Muscle of arm (tissue), 14 donors: ENCODE measurements around the gene IL20RA. TPM values are rescaled to one million over a fixed set of nuclear protein-coding genes. Genes with fewer than 3 reads are reported as not detected.
"Not testable (repeated sequence)": the region's sequence is repeated elsewhere in the genome, so short reads cannot be mapped to it uniquely, and the experiment has no call there.

Source experiments
- DNase-seq: peaks from one replicate; pipeline ENCODE4 v3.0.0-alpha.2; 2013
- long read RNA-seq, 11 donors: transcript quantifications; one replicate each; lab custom pipeline, GENCODE V29; 2026
- polyA plus RNA-seq, 12 donors: library from polyadenylated mRNA; unstranded; fragments of 120-200 nt; gene quantifications; one replicate each; pipeline ENCODE4 v1.2.1, GENCODE V29; 2013; ENCODE audit not compliant: insufficient read length in 12 of 12

IL20RA gene, protein sequence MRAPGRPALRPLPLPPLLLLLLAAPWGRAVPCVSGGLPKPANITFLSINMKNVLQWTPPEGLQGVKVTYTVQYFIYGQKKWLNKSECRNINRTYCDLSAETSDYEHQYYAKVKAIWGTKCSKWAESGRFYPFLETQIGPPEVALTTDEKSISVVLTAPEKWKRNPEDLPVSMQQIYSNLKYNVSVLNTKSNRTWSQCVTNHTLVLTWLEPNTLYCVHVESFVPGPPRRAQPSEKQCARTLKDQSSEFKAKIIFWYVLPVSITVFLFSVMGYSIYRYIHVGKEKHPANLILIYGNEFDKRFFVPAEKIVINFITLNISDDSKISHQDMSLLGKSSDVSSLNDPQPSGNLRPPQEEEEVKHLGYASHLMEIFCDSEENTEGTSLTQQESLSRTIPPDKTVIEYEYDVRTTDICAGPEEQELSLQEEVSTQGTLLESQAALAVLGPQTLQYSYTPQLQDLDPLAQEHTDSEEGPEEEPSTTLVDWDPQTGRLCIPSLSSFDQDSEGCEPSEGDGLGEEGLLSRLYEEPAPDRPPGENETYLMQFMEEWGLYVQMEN
- 10 to 100 TPM in 10 of 12 donors, 1 to 10 TPM in 1, not detected in 1; 8.1 to 35.8 (median 31.0) TPM for polyA plus RNA-seq
- long read RNA-seq, donor 1, partial matches to known transcripts, result 0 of 1 reads
- long read RNA-seq, donor 1, other reads (novel, unspliced or antisense), result 0 of 1 reads
- long read RNA-seq, donor 2, transcript IL20RA-201 (7 exons, 3,485 nt), result major isoform, 13 of 42 reads
- long read RNA-seq, donor 2, transcript IL20RA-203 (6 exons, 3,522 nt), result minor isoform, 6 of 42 reads
- long read RNA-seq, donor 2, partial matches to known transcripts, result 10 of 42 reads
- long read RNA-seq, donor 2, other reads (novel, unspliced or antisense), result 5 of 42 reads
- long read RNA-seq, donor 3, partial matches to known transcripts, result 0 of 7 reads
- long read RNA-seq, donor 3, other reads (novel, unspliced or antisense), result 0 of 7 reads
- long read RNA-seq, donor 4, partial matches to known transcripts, result 0 of 11 reads
- long read RNA-seq, donor 4, other reads (novel, unspliced or antisense), result 0 of 11 reads
- long read RNA-seq, donor 5, transcript IL20RA-203 (6 exons, 3,522 nt), result minor isoform, 10 of 43 reads
- long read RNA-seq, donor 5, transcript IL20RA-207 (7 exons, 3,382 nt), result minor isoform, 6 of 43 reads
- long read RNA-seq, donor 5, transcript IL20RA-201 (7 exons, 3,485 nt), result major isoform, 17 of 43 reads
- long read RNA-seq, donor 5, partial matches to known transcripts, result 0 of 43 reads
- long read RNA-seq, donor 5, other reads (novel, unspliced or antisense), result 6 of 43 reads
- long read RNA-seq, donor 6, transcript IL20RA-201 (7 exons, 3,485 nt), result major isoform, 5 of 9 reads
- long read RNA-seq, donor 6, partial matches to known transcripts, result 0 of 9 reads
- long read RNA-seq, donor 6, other reads (novel, unspliced or antisense), result 0 of 9 reads
- long read RNA-seq, donor 7, partial matches to known transcripts, result 0 of 9 reads
- long read RNA-seq, donor 7, other reads (novel, unspliced or antisense), result 0 of 9 reads
- long read RNA-seq, donor 8, transcript IL20RA-201 (7 exons, 3,485 nt), result major isoform, 11 of 30 reads
- long read RNA-seq, donor 8, transcript IL20RA-205 (2 exons, 362 nt), result minor isoform, 5 of 30 reads
- long read RNA-seq, donor 8, transcript IL20RA-203 (6 exons, 3,522 nt), result minor isoform, 10 of 30 reads
- long read RNA-seq, donor 8, partial matches to known transcripts, result 0 of 30 reads
- long read RNA-seq, donor 8, other reads (novel, unspliced or antisense), result 0 of 30 reads
- long read RNA-seq, donor 9, partial matches to known transcripts, result 0 of 8 reads
- long read RNA-seq, donor 9, other reads (novel, unspliced or antisense), result 0 of 8 reads
- long read RNA-seq, donor 10, transcript IL20RA-201 (7 exons, 3,485 nt), result major isoform, 7 of 14 reads
- long read RNA-seq, donor 10, partial matches to known transcripts, result 0 of 14 reads
- long read RNA-seq, donor 10, other reads (novel, unspliced or antisense), result 0 of 14 reads
- long read RNA-seq, donor 11, transcript IL20RA-205 (2 exons, 362 nt), result minor isoform, 6 of 33 reads
- long read RNA-seq, donor 11, transcript IL20RA-201 (7 exons, 3,485 nt), result major isoform, 9 of 33 reads
- long read RNA-seq, donor 11, transcript IL20RA-203 (6 exons, 3,522 nt), result minor isoform, 6 of 33 reads
- long read RNA-seq, donor 11, partial matches to known transcripts, result 5 of 33 reads
- long read RNA-seq, donor 11, other reads (novel, unspliced or antisense), result 6 of 33 reads

DNA sequence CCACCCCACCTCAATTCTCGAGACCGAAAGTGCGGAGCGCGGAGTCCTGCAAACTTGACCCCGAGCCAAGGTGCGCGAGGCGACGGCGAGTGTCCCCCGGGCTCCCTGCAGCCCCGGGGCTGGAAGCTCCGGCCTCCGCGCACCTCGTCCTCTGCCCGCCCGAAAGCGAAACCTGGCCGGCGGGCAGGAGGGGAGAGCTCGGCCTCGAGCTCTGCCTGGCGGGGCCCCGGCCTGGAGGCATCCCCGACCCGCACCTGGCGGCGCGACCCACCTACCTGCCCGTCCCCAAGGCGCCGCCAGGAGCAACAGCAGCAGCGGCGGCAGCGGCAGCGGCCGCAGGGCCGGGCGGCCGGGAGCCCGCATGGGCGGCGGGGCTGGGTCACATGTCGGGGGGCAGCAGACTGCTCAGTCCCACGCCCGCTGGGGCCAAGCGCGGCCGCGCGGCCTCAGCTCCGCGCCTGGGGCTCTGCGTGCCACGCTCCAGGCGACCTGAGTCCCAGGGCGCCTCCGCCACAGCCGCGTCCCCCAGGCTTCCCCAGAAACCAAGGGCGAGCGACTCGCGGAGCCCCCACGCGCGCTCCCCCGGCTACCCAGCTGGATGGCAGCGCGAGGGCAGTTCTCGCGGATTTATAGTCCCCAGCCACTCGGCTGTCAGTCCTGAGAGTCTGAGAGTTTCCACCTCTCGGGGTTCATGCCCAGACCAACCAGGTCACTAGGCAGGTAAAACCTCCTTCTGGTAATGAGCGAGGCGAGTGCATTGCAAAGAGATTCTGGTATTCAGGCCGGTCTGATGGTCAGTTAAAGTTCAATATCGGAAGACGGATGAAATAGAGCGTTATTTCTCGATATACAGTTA is at the start of gene IL20RA:
Gene IL20RA, minus strand, starts transcription at position 600 of the 856 bp plus-strand sequence. Its CDS starts 237 bp downstream, at position 363.
- DNase-seq, result peak; percentile 23

DNA sequence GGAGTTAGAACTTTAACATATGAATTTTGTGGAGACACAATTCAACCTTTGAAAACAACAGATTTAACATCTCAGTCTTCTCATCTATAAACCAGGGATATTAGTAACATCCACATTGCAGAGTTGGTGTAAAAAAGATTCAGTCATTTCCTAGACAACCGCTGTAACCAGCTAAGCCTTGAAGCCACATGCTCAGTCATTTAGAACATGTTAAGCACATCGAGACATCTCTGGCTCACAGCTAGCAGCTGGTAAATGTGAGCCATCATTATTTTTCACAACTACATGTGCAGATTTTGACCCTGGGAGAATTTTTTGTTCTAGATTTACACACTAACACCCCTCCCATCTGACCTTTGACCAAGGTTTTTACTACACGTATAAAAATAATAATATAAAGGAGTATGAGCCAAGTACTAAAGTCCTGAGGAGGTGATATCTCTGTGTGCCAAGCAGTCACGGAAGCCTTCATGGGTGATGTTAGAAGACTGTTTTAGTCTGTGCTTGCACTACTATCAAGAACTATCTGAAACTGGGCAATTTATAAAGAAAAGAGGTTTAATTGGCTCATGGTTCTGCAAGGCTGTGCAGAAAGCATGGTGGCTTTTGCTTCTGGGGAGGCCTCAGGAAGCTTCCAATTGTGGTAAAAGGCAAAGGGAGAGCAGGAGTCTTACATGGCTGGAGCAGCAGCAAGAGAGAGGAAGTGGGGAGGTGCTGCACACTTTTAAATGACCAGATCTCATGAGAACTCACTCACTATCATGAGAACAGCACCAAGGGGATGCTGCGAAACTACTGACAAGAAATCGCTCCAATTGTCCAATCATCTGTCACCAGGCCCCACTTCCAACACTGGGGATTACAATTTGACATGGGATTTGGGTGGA is 48.7 kb upstream of the IL20RA start:
- no peak for DNase-seq

DNA sequence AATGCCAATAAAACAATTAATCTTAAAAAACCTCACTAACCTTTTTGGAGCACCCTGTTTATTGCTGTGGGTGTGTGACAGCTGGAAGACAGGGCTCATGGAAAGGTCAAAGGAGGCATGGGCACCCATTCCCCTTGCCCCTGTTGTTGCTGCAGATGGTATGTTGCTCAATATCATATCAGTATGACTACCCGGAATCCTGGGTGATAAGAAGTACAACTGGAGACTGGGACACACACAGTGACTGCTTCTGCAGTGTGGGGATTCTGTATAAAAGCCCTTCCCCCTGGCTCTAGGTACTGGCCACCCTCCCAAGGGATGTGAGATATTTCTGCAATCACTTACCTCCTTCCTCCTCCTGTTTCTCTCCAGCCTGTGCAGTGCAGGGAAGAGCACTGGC is 47.3 kb upstream of the IL20RA start:
- DNase-seq, result no peak

DNA sequence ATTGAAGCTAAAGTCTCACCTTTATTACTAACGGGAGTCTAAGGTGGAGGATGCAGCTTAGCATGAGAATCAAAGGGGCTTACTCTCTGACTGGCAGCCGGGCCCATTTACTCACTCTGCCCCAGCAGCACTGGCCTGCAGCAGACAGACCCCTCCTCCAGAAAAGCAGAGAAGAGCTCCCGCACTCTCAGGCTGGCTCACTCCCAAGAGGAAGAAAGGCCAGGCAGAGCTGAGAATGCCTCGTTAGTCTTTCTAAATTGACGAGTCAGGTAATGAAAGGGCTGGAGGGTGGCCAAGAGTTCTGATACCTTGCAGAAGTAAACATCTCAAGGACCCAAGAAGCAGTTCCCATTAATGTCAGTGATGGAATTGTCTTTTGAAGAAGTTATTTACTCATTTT is 44.5 kb upstream of the IL20RA start:
- no peak for DNase-seq

DNA sequence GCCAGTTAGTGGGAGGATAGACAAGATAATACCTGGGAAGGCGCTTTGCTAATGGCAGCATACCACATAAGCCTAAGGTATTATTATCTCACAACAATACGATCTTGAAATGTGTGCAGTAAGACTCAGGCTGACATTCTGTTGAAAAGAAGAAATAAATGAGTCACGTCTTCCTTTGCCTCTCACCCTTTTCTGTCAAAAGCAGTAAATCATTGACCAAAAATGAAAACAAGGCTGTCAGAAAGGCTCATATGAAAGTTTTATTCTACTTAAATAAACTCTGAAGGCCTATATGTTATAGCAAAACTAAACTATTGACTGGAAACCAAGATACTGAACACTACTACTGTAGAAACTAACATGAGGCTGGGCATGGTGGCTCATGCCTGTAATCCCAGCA is 43.1 kb upstream of the IL20RA start:
- DNase-seq, result no peak

DNA sequence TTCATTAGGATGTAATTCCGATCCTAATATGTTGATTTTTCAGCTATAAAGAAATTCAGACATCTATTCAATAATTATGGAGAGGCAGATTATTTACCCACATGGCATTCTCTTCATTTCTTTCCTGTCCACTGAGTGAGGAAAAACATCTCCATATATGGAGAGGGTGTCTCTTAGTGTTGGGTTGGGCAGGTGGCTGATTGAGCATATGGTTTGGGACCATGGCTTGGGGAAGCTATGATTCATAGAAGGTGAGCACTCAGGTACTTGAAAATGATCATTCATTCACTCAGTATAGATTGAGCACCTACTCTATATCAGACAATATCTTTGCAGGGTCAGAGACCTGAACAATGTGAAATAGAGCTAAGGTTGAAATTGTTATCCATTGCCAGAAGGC is 41.3 kb upstream of the IL20RA start:
- DNase-seq, result no peak

DNA sequence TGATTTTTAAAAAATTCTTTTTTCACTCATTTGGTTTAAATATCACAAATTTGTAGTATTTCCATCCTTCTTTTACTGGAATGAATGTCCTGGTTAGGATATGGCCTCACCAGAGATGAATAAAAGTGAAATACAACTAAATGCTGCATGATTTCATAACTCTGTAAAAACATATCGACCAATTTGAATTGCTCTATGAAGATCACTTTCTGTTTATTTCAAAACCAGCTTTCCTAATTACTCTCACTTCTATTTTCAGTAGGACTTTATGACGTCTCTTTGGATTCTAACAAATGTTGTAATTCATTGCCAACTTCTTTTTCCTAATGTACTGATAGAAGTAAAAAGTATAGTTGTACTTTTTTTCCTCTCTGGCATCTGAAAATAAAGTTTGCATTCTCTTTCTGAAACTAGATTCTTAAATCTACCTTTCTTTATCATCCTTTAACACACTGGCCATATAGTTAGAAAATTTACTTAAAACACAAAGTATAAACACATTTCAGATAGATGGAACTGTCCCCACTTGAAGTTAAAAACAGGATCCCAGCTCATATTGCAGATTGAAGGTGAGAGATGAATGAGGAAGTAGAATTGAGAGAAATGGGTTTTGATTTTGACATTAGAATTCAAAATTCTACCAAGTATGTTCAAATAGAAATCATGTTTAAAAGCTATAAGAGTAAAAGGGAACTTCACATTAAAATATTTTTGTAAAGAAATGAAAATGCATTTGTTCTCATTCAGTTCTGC is 40.3 kb upstream of the IL20RA start:
- no peak for DNase-seq

DNA sequence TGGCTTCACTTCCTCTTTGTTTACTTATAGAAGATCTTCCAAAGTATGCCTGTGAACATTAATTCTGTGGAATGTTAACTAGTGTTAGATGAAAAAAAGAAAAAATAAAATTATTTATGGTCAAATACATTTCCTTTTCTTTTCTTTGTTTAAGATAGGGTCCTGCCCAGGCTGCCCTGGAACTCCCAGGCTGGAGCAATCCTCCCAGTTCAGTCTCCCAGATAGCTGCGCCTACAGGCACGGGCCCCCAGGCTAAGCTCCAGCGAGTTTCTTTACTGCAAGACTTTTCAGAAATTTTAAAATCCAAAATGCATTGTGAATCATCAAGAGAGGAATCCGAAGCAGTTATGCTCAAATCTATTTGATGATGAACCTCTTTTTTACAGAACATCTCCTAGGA is 39.3 kb upstream of the IL20RA start:
- DNase-seq, result no peak

DNA sequence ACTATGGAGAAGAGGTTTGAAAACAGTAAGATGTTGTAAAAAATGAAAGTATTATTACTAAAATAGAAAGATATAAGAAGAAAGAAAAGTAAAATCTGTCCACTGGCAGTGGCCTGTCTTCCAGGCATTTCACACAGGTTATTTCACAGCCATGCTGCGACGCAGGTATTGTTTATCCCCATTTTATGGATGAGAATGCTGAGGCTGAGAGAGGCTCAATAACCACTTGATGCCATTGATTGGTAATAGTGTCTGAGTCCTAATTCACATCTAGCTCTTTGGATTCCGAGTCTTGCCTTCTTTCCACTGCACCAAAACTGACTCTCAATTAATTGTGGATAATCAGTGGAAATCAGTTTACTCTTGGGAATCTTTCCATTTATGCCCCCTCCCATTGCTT is 37.2 kb upstream of the IL20RA start:
- DNase-seq, result no peak

DNA sequence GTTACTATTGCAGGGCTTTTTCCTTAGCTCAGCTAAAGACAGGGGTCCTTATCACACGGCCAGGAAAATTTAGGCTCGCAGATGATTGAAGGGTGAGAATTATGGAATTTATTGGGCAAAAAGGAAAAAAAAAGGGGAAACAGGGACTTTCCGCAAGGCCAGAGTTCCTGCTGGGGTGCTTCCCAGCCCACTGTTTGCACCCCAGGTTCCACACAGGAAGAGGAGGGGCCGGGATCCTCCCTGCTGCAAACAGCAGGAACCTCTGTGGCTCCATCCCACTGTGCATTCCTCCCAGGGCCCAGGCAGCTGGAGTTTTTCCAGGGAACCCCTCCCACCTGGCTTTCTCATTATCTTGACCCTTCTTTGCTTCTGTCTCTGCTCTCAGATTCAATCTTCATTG is 35.9 kb upstream of the IL20RA start:
- no peak for DNase-seq

DNA sequence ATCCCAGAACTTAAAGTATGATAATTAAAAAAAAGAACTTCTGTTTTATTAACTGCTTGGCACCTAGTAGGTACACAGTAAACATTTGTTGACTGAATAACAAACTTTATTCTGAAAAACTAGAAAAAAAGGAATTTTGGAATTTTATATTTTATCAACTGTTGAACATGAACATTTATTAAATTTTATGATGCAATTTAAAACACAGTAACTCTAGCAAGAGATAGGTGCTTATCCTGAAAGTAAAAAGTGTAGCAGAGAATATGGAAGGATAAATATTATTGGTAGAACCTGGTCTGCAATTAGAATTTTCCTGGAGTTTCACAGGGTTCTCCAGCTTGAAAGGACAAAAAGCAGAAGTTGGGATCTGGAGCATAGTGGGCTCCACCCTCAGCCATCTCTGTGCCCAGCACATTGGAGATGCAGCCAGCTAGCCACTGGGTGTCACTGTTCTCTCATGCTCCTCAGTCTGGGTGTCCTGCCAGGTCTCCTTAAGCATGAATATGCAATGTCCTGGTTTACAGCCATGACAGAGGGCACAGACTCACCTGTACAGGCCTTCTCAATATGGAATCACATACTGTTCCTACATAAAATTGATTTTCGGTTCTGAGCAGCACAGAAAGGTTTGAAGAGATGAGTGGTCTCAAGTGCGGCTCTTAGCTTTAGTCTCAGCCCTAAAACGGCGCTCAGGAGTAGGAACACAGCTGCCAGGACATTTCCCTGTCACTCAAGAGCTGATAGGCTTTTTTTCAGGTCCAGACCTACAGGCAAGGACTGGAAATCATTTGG is 31.7 kb upstream of the IL20RA start:
- DNase-seq, result peak; percentile 33

DNA sequence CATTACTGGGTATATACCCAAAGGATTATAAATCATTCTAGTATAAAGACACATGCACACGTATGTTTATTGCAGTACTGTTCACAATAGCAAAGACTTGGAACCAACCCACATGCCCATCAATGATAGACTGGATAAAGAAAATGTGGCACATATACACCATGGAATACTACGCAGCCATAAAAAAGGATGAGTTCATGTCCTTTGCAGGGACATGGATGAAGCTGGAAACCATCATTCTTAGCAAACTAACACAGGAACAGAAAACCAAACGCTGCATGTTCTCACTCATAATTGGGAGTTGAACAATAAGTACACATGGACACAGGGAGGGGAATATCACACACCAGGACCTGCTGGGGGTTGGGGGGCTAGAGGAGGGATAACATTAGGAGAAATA is 31.0 kb upstream of the IL20RA start:
- not testable (repeated sequence) for DNase-seq

DNA sequence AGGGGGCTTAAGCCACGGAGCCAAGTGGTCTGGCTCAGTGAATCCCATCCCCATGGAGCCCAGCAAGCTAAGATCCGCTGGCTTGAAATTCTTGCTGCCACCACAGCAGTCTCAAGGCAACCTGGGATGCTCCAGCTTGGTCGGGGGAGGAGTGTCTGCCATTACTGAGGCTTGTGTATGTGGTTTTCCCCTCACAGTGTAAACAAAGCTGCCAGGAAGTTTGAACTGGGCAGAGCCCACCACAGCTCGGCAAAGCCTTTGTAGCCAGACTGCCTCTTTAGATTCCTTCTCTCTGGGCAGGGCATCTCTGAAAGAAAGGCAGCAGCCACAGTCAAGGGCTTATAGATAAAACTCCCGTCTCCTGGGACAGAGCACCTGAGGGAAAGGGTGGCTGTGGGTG is 25.5 kb upstream of the IL20RA start:
- no peak for DNase-seq

DNA sequence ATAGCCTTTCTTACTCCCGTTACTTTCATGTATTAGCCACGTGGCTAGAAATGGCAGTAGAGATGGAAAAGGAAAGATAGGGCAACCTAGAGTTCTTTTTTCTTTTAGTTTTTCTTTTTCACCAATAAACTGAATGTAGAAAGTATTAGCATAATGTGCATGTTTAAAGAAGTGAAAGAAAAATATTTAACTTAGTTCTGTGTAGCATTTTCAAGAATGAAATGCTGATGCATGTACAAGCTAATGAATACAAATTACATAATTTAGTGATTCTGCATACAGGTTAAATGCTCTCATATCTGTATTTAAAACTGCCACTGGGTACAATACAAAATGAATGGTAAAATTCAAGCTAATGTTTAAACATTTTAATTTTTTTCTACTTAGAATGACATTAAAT is 22.6 kb upstream of the IL20RA start:
- no peak for DNase-seq

DNA sequence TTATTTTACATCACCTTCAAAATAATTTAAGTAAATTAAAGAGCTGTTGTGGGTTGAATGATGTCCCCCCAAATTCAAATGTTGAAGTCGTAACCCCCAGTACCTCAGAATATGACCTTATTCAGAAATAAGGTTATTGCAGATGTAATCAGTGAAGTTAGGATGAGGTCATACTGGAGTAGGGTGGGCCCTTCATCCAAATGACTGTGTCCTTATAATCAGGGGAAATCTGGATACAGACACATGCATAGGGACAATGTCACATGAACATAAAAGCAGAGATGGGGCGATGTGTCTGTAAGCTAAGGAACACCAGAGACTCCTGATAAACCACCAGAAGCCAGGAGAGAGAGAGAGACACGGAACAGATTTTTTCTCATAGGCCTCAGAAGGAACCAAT is 13.3 kb upstream of the IL20RA start:
- DNase-seq, result no peak
